GM19035 (cell line): ENCODE results near the gene MYCBP2.

Source experiments
- ATAC-seq: cut with Tn5 transposase; IDR thresholded peaks from one replicate; pipeline ENCODE4 v1.9.1; 2021; ENCODE audit not compliant: unreplicated experiment

MYCBP2 gene

GRCh38 chr13:77000475-77000874 lies 326.4 kb downstream of the MYCBP2 start:
- ATAC-seq = no peak
